AG08396 (cell line): Measurements from ENCODE around the gene NOMO2.
"Not testable (repeated sequence)": the region's sequence is repeated elsewhere in the genome, so short reads cannot be mapped to it uniquely, and the experiment has no call there.

Source experiments
- DNase-seq: peaks from one replicate; pipeline ENCODE4 v3.0.0; 2012; ENCODE audit warnings: low spot score, mixed read lengths

NOMO2 gene

GRCh38 chr16:18561727-18562314 lies at the start of gene NOMO2:
NOMO2 (minus strand) TSS chr16:18562097; CDS start chr16:18562040, 57 bp downstream.
- DNase-seq = not testable (repeated sequence)

GRCh38 chr16:18610147-18610803 lies 48.4 kb upstream of the NOMO2 start:
- not testable (repeated sequence) for DNase-seq

GRCh38 chr16:18608271-18608670 lies 46.4 kb upstream of the NOMO2 start:
- DNase-seq = not testable (repeated sequence)

GRCh38 chr16:18603572-18604246 lies 41.8 kb upstream of the NOMO2 start:
- DNase-seq = not testable (repeated sequence)

- DNase-seq = not testable (repeated sequence)
These were observed 36.7 kb upstream of the NOMO2 start for GRCh38 chr16:18598582-18598981.

GRCh38 chr16:18597734-18598133 lies 35.8 kb upstream of the NOMO2 start:
- not testable (repeated sequence) for DNase-seq

- DNase-seq = not testable (repeated sequence)
These were observed 35.4 kb upstream of the NOMO2 start for GRCh38 chr16:18597319-18597718.

- DNase-seq = not testable (repeated sequence)
These were observed 33.9 kb upstream of the NOMO2 start for GRCh38 chr16:18595796-18596195.

- DNase-seq = peak; percentile 42
These were observed 33.0 kb upstream of the NOMO2 start for GRCh38 chr16:18594880-18595279.

- DNase-seq = not testable (repeated sequence)
These were observed 32.0 kb upstream of the NOMO2 start for GRCh38 chr16:18593904-18594303.

GRCh38 chr16:18592982-18593381 lies 31.1 kb upstream of the NOMO2 start:
- not testable (repeated sequence) for DNase-seq

- not testable (repeated sequence) for DNase-seq
These were observed 30.0 kb upstream of the NOMO2 start for GRCh38 chr16:18591908-18592307.

- DNase-seq = not testable (repeated sequence)
These were observed 29.5 kb upstream of the NOMO2 start for GRCh38 chr16:18591441-18591840.

GRCh38 chr16:18589806-18590205 lies 27.9 kb upstream of the NOMO2 start:
- DNase-seq = not testable (repeated sequence)

- DNase-seq = not testable (repeated sequence)
These were observed 25.0 kb upstream of the NOMO2 start for GRCh38 chr16:18586560-18587540.

- not testable (repeated sequence) for DNase-seq
These were observed 23.9 kb upstream of the NOMO2 start for GRCh38 chr16:18585789-18586188.

GRCh38 chr16:18582902-18583301 lies 21.0 kb upstream of the NOMO2 start:
- no peak for DNase-seq

GRCh38 chr16:18580396-18580795 lies 18.5 kb upstream of the NOMO2 start:
- DNase-seq = not testable (repeated sequence)

GRCh38 chr16:18579261-18579660 lies 17.4 kb upstream of the NOMO2 start:
- not testable (repeated sequence) for DNase-seq

- not testable (repeated sequence) for DNase-seq
These were observed 16.0 kb upstream of the NOMO2 start for GRCh38 chr16:18577942-18578341.

GRCh38 chr16:18575945-18576344 lies 14.0 kb upstream of the NOMO2 start:
- not testable (repeated sequence) for DNase-seq
